Measurements from ENCODE around the gene OR2T11.
"Not testable (repeated sequence)": the region's sequence is repeated elsewhere in the genome, so short reads cannot be mapped to it uniquely, and the experiment has no call there.

- not testable (repeated sequence) for TF ChIP-seq POLR2A, CTCF (IDR thresholded peaks at IDR 0.05)
Measured at GRCh38 chr1:248641583-248641982, 6.7 kb upstream of the OR2T11 start.

Data from heart left ventricle (tissue), 13 donors.